HepG2 (cell line): ENCODE results near the gene SYCP2.

ENCODE experiments used
- PAWR ChIP-seq: sonication (generic); formaldehyde crosslinking; IDR thresholded peaks from 2 replicates; pipeline ENCODE4 v1.4.0; 2020; ENCODE audit warnings: missing genetic modification reagents, mild to moderate bottlenecking, borderline replicate concordance
- STAT5B ChIP-seq: sonication (generic); formaldehyde crosslinking; IDR thresholded peaks from 2 replicates; pipeline ENCODE4 v1.4.0; 2020; ENCODE audit warnings: missing genetic modification reagents
- ZNF781 ChIP-seq: sonication (generic); formaldehyde crosslinking; IDR thresholded peaks from 2 replicates; pipeline ENCODE4 v1.5.1; 2020; ENCODE audit warnings: borderline replicate concordance, mild to moderate bottlenecking, missing genetic modification reagents; ENCODE audit errors: not compliant biosample characterization

DNA sequence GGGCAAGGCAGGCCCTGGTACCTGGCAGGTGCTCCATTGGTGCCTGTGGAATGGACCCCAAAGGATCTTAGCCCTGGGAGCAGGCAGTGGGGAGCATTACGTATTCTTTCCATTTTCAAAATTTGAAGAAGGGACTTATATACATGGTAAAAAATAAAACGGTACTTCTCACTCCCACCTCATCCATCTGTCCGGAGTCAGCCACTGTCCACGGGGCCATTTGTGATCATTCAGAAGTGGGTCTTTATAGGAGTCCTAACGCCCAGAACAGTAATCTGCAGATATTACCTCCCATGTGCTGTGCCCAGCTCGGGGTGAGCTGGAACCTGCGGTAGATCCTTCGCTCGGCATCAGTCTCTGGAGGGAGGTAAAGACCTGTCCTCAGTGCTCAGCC is 110.4 kb downstream of the SYCP2 start:
- no peak for TF ChIP-seq STAT5B (CRISPR knock-in tag)
- no peak for TF ChIP-seq PAWR
- no peak for TF ChIP-seq ZNF781 (CRISPR knock-in tag)
